GM03348 (cell line): ENCODE measurements around the gene TRA2A.
"Not testable (repeated sequence)": the region's sequence is repeated elsewhere in the genome, so short reads cannot be mapped to it uniquely, and the experiment has no call there.

Experiments
- DNase-seq: peaks from one replicate; pipeline ENCODE4 v3.0.0; 2012; ENCODE audit warnings: low spot score

The TRA2A gene

DNA sequence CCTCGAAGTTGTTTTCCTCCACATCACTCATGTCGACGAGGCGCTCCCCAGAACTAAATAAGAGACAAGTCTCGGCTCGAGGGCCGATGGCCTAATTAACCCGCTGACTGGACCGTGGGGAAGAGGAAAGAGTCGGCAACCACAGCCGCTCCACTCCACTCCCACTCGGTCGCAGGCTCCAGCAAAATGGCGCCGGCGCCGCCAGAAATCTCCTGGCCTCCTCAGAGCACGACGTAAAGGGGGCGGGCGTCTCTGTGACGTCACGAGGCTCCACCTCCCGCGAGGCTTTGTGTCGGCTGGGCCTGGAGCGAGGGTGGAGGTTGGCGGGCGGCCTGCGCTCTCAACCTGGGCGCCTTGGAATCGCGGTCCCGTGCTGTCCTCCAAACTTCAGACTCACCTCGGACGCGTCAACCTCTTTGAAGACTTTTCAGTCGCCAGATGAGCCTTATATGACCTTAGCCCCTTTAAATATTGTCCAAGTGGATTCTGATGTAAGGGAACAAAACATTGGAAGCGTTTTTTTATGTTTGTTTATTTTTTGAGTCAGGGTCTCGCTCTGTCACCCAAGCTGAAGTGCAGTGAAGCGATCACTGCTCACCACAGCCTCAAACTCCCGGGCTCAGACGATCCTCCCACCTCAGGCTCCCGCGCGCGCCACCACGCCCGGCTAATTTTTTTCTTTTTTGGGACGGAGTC, at the start of gene TRA2A:
Gene TRA2A (minus strand): TSS at position 188 of the 696 bp plus-strand sequence. CDS start 157 bp downstream, at position 31.
- peak; percentile 97 for DNase-seq

- peak; percentile 80 for DNase-seq
Observed at GRCh38 chr7:23570592-23571200, 38.9 kb upstream of the TRA2A start.

GRCh38 chr7:23558303-23558702, 26.5 kb upstream of the TRA2A start:
- DNase-seq = no peak

DNA sequence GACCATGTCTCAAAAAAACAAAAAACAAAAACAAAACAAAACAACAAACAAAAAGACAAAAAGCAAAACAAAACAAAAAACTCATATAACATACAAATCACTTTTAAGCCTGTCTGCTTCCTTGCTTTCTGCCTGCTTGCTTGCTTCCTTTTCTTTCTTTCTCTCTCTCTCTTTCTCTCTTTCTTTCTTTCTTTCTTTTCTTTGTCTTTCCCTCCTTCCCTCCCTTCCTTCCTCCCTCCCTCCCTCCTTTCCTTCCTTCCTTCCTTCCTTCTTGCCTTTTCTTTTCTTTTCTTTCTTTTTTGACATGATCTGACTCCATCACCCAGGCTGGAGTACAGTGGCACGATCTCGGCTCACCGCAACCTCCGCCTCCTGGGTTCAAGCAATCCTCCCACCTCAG, 15.9 kb upstream of the TRA2A start:
- no peak for DNase-seq

DNA sequence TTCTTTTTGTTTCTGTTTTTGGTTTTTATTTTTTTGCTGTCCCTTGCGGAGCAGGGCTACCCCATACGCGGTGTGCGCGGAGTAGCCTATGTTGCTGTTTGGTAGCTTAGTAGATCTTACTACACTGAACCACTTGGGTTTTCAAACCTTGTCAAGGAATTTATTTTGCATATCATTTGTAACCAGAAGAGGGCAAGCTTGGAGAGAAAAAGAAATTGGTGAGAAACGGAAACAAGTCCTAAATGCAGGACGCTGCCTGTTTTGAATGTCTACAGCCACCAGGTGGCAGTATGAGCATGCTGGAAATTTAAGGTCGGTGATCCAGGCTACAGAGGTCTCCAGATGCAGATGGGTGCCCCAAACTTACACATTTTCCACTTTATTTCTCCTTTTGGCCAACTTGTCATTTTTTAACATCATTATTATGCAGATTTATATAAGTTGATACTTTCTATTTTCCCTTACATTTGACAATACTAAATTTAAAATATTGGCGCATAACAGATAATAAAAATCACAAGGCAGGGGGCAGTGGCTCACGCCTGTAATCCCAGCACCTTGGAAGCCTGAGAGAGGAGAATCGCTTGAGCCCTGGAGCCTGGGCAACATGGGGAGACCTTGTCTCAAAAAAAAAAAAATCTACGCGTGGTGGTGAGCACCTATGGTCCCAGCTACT, 15.3 kb upstream of the TRA2A start:
- DNase-seq = peak; percentile 88

GRCh38 chr7:23545493-23545892, 13.7 kb upstream of the TRA2A start:
- no peak for DNase-seq

GRCh38 chr7:23544913-23545354, 13.2 kb upstream of the TRA2A start:
- no peak for DNase-seq

- DNase-seq = no peak
Observed at GRCh38 chr7:23542752-23543151, 11.0 kb upstream of the TRA2A start.

DNA sequence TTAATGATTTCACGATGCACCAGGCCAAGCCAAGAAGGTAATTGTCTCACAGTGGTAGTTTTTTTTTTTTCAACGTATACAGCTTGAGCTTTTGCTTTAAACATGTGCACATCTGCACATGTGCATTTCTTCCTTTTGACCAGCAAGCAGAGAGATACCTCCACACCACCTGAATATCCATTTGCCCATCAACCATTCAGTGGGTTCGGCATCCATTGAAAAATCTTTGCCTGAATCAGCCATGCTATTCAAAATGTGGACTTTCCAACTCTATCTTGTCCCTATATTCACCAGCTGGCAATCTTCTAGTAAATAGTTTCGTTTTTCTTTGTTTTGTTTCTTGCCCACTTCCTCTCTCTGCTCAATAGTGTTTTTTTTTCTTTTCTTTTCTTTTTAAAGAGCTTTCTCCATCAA, 7.7 kb upstream of the TRA2A start:
- DNase-seq = no peak

GRCh38 chr7:23538301-23538700, 6.5 kb upstream of the TRA2A start:
- no peak for DNase-seq

DNA sequence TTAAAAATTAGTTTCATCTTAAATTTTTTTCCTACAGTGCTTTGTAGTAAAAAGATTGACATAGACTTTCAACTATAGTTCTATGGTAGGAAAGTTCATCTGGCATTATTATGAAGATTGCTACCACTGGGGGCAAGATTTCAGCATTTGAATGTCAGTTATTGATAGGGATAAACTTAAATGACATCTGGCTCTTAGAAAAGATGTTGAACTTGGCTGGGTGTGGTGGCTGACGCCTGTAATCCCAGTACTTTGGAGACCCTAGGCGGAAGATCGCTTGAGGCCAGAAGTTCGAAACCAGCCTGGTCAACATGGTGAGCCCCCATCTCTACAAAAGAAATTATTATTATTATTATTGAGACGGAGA, 1.4 kb upstream of the TRA2A start:
- no peak for DNase-seq

- DNase-seq = no peak
Observed at GRCh38 chr7:23532490-23533237, 883 bp upstream of the TRA2A start.

- DNase-seq = peak; percentile 87
Observed at GRCh38 chr7:23531050-23531793, 559 bp downstream of the TRA2A start.

- DNase-seq = peak; percentile 21
Observed at GRCh38 chr7:23530405-23530804, 1.4 kb downstream of the TRA2A start.

- DNase-seq = no peak
Observed at GRCh38 chr7:23529262-23529859, 2.4 kb downstream of the TRA2A start.

- DNase-seq = not testable (repeated sequence)
Observed at GRCh38 chr7:23525611-23526010, 6.2 kb downstream of the TRA2A start.

DNA sequence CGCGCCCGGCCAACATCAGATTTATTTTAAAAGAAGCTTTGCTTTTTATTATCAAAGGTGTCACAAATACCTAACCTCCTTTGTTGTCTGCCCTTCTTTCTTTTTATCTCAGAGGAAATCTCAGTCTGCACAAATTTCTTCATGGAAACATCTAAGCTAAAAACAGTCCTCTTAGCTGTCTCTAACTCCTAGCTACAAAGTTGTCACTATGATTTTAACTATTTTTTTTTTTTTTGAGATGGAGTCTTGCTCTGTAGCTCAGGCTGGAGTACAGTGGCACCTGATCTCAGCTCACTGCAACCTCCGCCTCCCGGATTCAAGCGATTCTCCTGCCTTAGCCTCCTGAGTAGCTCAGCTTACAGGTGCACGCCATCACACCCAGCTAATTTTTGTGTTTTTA, 7.3 kb downstream of the TRA2A start:
- DNase-seq = no peak

GRCh38 chr7:23523486-23524075, 8.2 kb downstream of the TRA2A start:
- DNase-seq = no peak

- no peak for DNase-seq
Observed at GRCh38 chr7:23520582-23520981, 11.2 kb downstream of the TRA2A start.

- DNase-seq = no peak
Observed at GRCh38 chr7:23514755-23515154, 17.0 kb downstream of the TRA2A start.

GRCh38 chr7:23513746-23514145, 18.0 kb downstream of the TRA2A start:
- not testable (repeated sequence) for DNase-seq
